MCF 10A (cell line): ENCODE measurements around the gene JAG2. TPM values are rescaled to one million over a fixed set of nuclear protein-coding genes. Genes with fewer than 3 reads are reported as not detected.

Experiments
- BruUV-seq: library from RNA; stranded (reverse); fragments of 400-500 nt; replicated peaks from 2 replicates; lab custom pipeline; 2021; lab: Mats Ljungman, UMichigan
- CTCF ChIA-PET: fragments of 300-600 bp; sonication (Branson Sonifier 250); formaldehyde crosslinking; extraction: SDS; loops from one replicate; lab custom pipeline; 2021; ENCODE audit warnings: antibody characterized with exemption, inconsistent platforms; lab: Yijun Ruan, JAX
- POLR2A ChIA-PET: fragments of 300-600, 350-650 bp; sonication (Branson Sonifier 250); formaldehyde crosslinking; extraction: SDS; loops from one replicate; lab custom pipeline; 2020; ENCODE audit warnings: antibody characterized with exemption, inconsistent platforms; lab: Yijun Ruan, JAX
- DNase-seq: peaks from one replicate; pipeline ENCODE4 v3.0.0-alpha.2; 2018; ENCODE audit not compliant: unreplicated experiment
- H3K27ac Mint-ChIP-seq: one replicate; pipeline ENCODE4 v1.8.0; 2022; ENCODE audit warnings: mild to moderate bottlenecking, low read depth, mixed read lengths; ENCODE audit not compliant: unreplicated experiment
- H3K27me3 Mint-ChIP-seq: one replicate; pipeline ENCODE4 v1.8.0; 2022; ENCODE audit warnings: mixed read lengths; ENCODE audit not compliant: insufficient read depth, unreplicated experiment
- H3K36me3 Mint-ChIP-seq: one replicate; pipeline ENCODE4 v1.8.0; 2022; ENCODE audit warnings: mild to moderate bottlenecking, moderate library complexity, mixed read lengths; ENCODE audit not compliant: insufficient read depth, unreplicated experiment
- H3K4me1 Mint-ChIP-seq: one replicate; pipeline ENCODE4 v1.8.0; 2022; ENCODE audit warnings: mixed read lengths; ENCODE audit not compliant: insufficient read depth, unreplicated experiment
- H3K4me3 Mint-ChIP-seq: one replicate; pipeline ENCODE4 v1.8.0; 2022; ENCODE audit warnings: mild to moderate bottlenecking, moderate library complexity, mixed read lengths; ENCODE audit not compliant: unreplicated experiment
- H3K9me3 Mint-ChIP-seq: one replicate; pipeline ENCODE4 v1.8.0; 2022; ENCODE audit warnings: mixed read lengths; ENCODE audit not compliant: unreplicated experiment
- CTCF ChIP-seq: fragments of 200-600 bp; IDR thresholded peaks from one replicate; pipeline ENCODE4 v1.8.0; 2022; ENCODE audit warnings: antibody characterized with exemption, mild to moderate bottlenecking; ENCODE audit not compliant: unreplicated experiment
- intact Hi-C: fragments of 100-400 bp; cut with micrococcal nuclease; formaldehyde crosslinking; loops from 2 replicates; pipeline ENCODE4 v1.14.1; 2022
- total RNA-seq: library from RNA; stranded (reverse); gene quantifications from 2 replicates; pipeline ENCODE4 v1.2.3, GENCODE V29; 2022

Gene JAG2
- total RNA-seq, 1 experiment from 2014 or later, result 33.5 TPM

GRCh38 chr14:105119408-105120025 is 49.1 kb downstream of the JAG2 start:
- Mint-ChIP-seq H3K36me3 (no peaks in the 10 kb centered on the region), H3K4me3 (no peak overlapping the region), H3K9me3 (peaks cover 11% of the 10 kb centered on the region), H3K27ac (no peak overlapping the region), H3K27me3 (peaks cover 41% of the 10 kb centered on the region), H3K4me1 (no peaks in the 10 kb centered on the region)
- intact Hi-C loops, result no loop called here
- no peak for DNase-seq
- ChIA-PET CTCF (interaction anchor here (1.2 kb wide), 1 partner anchor 47 kb away, joined by 4 read pairs; no protein-coding TSS in a partner anchor), POLR2A (interaction anchor here (0.5 to 1.0 kb wide), 2 partner anchors 9 to 16 kb away, joined by 3 to 4 read pairs; no protein-coding TSS in a partner anchor)
- TF ChIP-seq CTCF, result no peak
- no TSS peak for BruUV-seq

DNA sequence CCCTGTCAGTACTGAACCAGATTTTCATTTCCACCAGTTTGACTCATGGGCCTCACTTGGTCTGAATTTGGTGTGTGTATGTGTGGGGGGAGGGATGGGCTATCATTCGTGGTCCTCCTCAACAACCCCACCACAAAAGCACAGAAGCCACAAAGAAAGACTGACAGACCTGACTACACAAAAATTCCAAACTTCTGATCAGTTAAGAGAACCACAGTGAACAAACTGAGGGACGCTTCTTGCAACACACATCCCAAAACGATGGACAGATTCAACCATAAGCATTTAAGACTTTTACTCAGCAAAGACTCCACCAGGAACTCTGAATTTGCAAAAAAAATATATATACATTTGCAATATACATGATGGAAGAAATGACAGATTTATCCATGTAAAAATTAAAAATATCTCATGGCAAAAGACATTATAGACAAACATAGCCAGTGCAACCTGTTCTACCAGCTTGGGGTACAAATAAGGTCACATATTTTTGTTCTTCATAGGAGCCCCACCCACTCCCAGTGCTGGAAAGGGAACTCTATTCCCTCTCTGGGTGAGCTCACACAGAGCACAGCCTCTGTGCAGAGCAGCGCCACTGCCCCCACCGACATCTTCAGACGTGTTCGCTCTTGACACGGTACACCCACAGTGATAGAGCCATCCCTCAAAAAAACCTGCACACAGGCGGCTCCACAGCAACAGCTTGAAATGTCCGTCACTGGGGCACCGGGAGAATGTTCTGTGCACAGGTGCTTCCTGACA is 49.7 kb downstream of the JAG2 start:
- no peak for TF ChIP-seq CTCF
- Mint-ChIP-seq H3K36me3 (no peaks in the 10 kb centered on the region), H3K9me3 (peaks cover 11% of the 10 kb centered on the region), H3K27ac (no peak overlapping the region), H3K4me3 (no peak overlapping the region), H3K27me3 (peaks cover 34% of the 10 kb centered on the region), H3K4me1 (no peaks in the 10 kb centered on the region)
- intact Hi-C loops, result no loop called here
- DNase-seq, result no peak
- POLR2A ChIA-PET, result interaction anchor here (0.6 to 1.3 kb wide), 2 partner anchors 11 to 57 kb away, joined by 3 read pairs; no protein-coding TSS in a partner anchor
- BruUV-seq, result no TSS peak
- CTCF ChIA-PET, result interaction anchor here (0.6 to 1.3 kb wide), 4 partner anchors 9 to 47 kb away, joined by 3 to 5 read pairs (median 4); no protein-coding TSS in a partner anchor

DNA sequence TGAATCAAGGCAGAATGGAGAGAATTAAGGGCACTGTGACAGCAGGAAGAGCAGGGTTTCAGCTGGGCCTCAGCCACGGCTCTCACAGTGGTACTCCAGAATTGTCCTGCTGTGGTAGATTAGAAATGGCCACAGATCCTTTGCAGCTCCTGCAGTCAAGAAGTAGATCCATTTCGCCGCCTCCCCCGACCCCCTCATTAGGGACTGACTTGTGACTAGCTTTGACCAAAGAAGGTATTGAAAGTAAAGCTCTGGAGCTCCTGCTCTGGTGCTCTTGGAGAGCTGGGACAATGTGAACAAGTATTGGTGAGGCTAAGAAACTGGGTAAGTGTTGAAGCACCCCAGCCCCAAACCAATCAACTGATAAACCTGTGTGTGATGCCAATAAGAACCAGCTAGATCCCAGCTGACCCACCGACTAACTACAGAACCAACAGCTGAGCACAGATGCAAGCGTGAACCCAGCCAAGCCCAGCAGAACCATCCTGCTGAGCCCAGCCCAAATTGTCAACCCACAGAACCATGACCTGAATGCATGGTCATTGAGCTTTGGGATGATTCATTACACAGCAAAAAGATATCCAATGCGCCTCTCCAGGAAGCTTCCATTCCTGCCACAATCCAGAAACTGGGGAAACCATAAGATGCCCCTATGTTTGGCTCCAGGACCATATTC is 50.7 kb downstream of the JAG2 start:
- H3K4me1 Mint-ChIP-seq, result no peaks in the 10 kb centered on the region
- ChIA-PET CTCF (interaction anchor here (0.6 to 2.3 kb wide), 4 partner anchors 10 to 43 kb away, joined by 3 to 12 read pairs (median 3); no protein-coding TSS in a partner anchor), POLR2A (interaction anchor here (0.6 to 1.3 kb wide), 3 partner anchors 10 to 56 kb away, joined by 3 read pairs; no protein-coding TSS in a partner anchor)
- intact Hi-C loops, result no loop called here
- peaks cover 25% of the 10 kb centered on the region for H3K27me3 Mint-ChIP-seq
- TF ChIP-seq CTCF, result no peak
- no peak overlapping the region for H3K27ac Mint-ChIP-seq
- H3K4me3 Mint-ChIP-seq, result no peak overlapping the region
- DNase-seq, result no peak
- no TSS peak for BruUV-seq
- H3K9me3 Mint-ChIP-seq, result peaks cover 10% of the 10 kb centered on the region
- H3K36me3 Mint-ChIP-seq, result no peaks in the 10 kb centered on the region
